Germinal center (tissue), 1 donor: ENCODE measurements around the gene RCHY1.
"Not testable (repeated sequence)": the region's sequence is repeated elsewhere in the genome, so short reads cannot be mapped to it uniquely, and the experiment has no call there.

Source experiments
- DNase-seq: peaks from one replicate; pipeline ENCODE4 v3.0.0; 2012; ENCODE audit warnings: mixed read lengths, low spot score

Gene RCHY1

DNA sequence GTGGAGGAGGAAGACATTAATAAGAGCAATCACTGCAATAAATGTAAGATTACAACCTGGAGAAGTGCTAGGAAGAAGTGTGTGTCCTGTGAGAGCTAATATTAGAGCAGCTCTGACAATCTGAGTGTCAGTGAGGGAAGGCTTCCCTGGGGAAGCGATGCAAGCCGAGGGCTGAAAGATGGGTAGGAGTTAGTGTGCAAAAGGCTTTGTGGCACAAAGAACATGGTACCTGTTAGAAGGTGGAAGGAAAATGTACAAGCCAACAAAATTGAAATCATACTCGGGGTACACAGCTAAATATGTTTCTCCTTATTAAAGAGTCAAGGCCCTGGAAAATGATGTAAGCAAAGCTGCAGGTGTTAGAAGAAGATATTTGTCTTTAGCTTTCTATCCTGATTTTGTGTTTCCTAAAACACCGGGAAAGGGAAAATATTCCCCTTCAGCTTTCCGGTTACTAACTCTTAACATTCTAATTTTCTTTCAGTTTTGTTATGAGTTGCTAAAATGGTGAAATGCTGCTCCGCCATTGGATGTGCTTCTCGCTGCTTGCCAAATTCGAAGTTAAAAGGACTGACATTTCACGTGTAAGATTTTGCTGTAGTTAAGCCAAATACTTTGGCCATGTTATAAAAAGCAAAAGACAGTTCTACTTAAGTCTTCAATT lies 878 bp upstream of the RCHY1 start:
- no peak for DNase-seq

DNA sequence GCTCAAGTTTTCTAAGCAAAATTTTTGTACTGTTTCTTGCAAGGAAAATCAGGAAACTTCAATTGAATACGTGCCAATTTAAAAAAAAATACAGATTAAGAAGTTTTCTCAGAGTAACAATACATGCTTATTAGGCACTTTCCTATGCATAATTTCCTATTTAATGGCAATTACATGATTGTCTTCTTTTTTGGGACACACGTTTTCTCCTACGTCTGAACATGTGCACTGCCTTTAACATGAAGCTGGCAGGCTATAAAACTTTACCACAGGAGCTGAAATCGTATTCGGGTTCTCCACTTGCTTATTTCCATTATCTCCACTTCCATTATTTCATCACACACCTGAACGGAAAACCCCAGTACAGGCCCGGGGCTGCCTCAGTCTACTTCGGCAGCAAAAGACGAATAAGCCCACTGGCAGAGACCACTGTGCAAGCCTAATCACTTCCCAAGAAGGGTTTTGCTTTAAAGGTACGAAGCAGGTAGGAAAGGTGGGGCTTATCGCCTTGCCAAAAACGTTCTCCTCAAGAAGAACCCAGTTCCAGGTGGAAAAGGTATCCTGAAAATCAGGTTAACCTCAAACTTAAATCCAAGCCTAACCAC lies 575 bp downstream of the RCHY1 start:
- no peak for DNase-seq

DNA sequence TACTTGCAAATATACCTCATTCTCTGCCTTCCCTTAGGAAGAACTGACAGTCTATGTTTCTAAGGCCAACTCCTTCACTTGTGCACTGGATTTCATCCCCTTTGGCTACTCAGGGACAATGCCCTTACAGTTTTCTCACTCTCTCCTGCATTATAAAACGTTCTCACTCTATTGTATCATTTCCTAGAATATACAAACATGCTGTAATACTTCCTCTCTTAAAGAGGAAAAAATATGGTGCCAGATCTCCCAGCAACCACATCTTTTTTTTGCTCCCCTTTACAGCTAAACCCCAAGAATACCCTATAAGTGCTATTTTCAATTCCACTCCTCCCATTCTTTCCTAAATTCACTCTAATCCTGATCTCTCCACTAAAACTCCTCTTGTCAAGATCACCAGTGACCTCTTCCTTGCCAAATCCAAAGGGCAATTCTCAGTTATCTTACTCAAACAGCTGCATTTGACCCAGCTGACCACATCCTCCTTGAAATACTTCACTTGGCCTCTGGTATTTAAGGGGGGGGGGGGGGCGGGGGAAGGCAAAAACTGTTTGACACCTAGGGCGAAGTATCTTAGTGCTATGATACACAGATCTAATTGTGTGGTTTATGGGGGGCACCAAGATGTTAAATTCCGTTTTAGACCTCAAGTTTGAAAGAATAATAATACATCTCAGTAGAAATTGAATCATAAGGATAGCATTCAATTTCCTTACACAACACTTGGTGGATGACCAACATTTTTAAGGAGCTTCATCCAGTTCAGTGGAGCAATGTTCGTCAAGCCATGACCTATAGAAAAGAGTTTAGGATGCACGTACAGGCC lies 1.6 kb downstream of the RCHY1 start:
- DNase-seq, result no peak

DNA sequence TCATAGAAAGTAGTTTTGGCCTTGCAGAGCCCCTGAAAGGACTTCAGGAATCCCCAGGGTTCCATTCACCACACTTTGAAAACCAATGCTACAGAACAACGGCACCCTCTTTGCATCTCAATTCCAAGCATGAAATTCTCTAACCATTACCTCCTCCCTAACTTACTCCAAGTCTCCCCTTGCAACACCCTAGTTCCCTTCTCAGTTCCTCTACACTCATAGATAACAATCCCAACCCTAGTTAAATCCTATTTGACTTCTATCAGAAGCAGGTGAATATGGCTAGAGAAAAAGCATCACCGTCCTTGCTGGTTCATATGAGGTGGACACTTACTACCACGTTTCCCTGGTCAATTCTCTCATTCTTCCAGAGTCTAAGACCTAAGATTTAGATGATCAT lies 2.4 kb downstream of the RCHY1 start:
- DNase-seq, result no peak

DNA sequence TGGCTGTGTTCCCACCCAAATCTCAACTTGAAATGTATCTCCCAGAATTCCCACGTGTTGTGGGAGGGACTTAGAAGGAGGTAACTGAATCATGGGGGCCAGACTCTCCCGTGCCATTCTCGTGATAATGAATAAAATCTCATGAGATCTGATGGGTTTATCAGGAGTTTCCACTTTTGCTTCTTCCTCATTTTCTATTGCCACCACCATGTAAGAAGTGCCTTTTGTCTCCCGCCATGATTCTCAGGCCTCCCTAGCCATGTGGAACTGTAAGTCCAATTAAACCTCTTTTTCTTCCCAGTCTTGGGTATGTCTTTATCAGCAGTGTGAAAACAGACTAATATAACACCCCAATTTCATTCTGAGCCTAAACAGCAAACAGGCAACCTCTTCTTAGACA lies 4.6 kb downstream of the RCHY1 start:
- DNase-seq, result not testable (repeated sequence)

DNA sequence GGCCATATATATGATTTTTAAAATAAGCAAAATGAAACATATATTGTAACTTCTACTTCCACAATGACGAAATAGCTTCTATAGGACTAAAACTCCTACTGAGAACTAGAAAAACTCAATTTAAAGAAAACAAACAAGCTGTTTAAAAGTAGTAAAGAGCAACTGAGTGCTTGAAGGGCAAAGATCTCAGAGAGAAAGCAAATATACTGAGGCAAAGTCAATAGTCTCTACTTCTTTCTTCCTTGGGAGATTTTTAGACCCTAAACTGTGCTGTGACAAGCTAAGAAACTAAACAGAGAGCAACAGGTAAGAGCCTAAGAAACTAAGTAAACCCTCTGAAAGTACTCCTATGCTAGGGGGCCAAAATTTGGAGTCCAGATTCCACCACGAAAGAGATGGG lies 8.6 kb downstream of the RCHY1 start:
- no peak for DNase-seq

DNA sequence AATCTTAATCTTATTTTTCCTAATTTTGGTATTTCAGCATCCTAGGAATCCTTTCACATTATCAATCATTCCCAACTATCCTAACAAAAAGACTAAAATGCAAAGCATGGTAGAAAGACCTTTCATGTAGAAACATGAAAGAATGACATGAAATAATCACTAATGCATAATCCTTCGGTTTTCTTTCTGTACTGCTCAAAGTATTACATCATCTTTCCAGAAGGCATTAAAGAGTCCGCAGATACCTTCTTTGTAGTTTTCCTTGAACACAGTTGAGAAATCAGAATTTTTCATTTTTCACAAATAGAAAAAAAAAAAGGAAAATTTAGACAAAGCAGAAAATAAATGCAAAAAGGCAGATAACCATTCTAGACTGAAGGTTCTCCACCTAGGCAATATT lies 11.5 kb downstream of the RCHY1 start:
- DNase-seq, result no peak

DNA sequence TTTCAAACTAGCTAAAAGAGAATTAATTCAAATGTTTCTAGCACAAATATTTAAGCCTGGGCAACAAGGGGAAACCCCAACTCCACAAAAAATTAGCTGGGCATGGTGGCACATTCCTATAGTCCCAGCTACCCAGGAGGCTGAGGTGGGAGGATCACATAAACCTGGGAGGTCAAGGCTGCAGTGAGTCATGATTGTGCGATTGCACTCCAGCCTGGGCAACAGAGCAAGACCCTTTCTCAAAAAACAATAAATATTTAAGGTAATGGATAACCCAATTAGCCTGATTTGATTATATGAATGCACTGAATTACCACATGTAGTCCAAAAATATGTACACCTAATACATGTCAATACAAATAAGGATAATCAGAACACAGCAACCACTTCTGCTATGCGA lies 14.3 kb downstream of the RCHY1 start:
- DNase-seq, result no peak

DNA sequence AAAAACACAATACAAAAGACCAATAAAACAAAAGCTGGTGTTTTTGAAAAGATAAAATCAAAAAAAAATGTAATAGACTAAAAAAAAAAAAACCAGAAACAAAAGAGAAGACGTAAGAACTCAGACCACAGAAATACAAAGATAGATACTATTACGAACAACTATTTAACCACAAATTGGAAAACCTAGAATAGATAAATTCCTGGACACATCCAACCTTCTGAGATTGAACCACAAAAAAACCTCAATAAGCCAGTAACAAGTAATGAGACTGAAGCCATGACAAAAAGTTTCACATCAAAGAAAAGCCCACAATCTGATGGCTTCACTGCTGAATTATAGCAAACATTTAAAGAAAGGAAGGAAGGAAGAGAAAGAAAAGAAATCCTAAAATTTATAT lies 16.2 kb downstream of the RCHY1 start:
- no peak for DNase-seq

DNA sequence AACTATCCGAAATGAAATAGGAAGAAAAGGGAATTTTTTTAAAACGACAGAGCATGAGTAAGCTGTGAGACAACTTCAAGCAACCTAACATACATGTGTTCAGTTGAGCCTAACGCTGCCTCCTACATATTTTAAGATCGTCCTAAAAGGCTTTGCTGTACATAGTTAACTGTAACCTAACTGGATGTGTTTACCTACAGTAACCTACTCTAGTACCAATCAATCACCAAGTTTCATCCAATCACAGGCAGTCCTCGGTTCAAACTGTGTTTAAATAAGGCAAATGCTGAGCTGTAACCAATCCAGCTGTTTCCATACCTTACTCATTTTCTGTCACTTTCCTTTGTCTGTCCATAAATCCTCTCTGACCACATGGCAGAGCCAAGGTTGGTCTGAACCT lies 17.1 kb downstream of the RCHY1 start:
- DNase-seq, result no peak

DNA sequence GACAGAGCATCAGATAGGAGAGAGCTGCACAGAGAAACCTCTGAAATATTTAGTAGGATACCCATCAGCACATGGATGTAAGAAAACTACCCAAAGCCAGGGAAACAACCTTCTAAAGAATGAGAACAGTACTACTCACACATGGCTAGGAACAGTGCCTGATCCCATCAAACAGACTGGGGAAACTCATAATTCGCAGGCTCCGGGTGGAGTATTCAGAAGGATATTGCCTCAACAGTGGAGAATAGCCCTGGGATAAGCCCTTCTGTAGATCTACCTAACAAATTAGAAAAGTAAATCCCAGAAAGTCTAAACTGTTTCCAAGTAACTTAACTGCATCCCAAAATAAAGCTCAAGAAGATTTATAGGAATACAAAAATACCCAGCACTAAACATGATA lies 17.8 kb downstream of the RCHY1 start:
- DNase-seq, result no peak

DNA sequence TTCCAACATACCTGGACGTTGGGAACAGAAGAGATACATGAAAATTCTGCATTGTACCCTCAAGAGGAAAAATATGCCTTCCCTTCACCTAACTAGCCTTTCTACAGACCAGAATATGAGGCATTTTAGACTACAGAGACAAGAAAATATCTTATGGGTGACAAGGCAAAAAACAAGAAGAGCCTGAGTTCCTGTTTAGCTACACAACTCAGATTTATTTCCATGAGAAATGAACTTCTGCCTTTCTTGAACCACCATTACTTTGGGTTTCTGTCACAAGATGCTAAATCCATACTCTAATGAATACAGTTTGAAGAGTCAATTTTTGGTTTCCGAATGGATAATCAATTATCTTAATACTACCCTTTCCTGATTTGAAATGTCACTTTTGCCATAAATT lies 18.7 kb downstream of the RCHY1 start:
- DNase-seq, result no peak

DNA sequence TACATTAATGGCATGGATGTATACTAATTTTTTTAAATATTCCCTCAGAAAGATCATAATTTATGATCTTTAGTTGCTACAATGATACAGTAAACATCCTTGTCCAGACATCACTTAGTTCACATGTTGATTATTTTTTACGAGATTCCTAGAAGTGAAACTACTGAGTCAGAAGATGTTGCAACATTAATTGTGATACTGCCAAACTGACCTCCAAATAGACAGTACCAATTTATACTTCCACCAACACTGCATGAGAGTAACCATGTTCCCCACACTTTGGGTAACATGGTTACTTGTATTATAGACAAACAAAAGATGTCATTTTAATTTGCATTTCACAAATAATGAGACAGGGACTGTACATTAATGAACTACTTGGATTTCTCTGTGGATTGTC lies 19.6 kb downstream of the RCHY1 start:
- DNase-seq, result no peak

DNA sequence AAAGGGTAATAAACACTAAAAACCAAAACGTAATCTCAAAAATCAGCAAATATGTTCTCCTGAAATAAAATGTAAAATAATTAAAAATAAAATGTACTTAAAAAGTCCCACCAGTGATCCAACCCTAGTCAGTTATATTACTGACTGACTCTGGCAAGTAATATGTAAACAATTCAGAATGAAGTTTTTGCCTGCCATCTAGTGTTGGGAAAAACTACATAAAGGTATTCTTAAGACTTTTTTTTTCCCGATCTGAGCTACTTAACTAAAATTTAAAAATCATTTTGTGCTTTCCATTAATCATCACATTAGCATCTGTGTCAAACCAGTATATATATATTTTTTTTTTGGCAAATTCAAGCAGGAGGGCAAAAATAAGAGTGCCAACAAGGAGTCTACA lies 24.0 kb downstream of the RCHY1 start:
- no peak for DNase-seq

DNA sequence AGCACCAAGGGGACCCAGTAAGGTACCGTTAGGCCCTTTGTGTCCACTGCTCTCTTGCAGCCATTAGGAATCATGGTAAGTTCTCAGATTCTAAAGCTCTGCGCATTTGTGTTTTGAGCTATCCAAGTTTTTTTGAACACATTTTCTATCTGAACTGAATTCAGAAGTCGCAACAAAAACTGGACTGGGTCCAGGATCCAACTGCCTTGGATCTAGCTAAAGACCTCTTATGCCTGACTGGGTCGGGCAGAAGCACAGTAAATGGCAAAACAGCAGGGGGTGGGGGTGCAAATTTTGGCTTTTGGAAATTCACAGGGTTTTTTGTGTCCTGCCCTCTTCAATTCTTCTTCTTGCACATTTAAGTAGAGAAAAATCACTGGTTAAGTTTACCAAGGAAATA lies 30.0 kb downstream of the RCHY1 start:
- DNase-seq, result no peak

DNA sequence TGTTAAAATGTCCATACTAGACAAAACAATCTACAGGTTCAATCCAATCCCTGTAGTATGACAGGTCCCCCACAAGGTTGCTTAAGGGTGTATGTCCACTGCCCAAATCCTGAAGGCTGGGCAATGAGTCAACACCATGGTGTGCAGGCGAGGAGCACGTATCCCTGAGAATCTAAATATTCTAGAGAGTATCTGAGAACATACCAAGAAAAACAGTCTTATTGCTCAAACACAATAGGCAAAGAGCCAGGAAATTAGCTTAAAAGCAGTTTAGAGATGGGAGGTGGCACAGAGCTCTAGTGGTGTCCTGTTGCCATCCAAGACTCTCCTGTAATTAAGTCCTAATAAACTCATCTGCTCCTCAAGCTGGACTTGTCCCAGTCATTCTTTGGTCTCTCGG lies 37.0 kb downstream of the RCHY1 start:
- DNase-seq, result no peak

DNA sequence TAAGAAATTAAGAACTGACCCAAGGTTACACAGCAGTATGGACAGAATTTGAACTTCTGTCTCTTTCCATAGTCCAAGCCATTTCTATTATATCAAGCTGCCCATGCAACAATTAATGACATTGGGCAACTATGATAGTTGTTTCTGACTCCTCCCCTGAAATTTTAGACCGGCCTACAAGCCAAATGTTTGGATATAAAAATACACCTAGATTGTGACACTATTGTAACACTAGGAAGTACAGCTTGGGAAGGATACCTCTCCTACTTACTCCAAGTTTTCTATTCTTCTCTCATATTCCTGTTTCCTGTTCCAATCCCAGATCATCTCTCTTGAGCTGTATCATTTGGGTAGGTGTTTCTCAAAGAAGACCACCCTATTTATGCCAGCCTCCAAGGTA lies 43.5 kb downstream of the RCHY1 start:
- DNase-seq, result no peak

DNA sequence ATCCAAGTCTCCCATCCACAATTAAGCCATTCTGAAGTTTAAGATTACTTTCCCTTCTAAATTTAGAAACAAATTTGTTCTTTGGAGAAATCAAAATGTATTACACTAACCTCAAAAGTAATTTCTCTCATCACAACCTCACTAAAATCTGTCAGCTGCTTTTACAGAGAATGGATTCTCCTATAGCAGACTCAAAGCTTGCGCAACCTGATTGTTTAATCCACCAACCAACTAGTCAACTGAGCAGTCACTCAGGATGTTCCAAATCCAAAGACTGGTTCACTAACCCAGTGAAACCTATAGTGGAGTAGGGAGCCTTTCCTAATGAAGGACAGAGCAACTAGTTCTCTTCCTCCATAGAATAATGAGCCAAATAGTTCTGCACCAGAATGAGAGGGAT lies 44.3 kb downstream of the RCHY1 start:
- DNase-seq, result no peak

DNA sequence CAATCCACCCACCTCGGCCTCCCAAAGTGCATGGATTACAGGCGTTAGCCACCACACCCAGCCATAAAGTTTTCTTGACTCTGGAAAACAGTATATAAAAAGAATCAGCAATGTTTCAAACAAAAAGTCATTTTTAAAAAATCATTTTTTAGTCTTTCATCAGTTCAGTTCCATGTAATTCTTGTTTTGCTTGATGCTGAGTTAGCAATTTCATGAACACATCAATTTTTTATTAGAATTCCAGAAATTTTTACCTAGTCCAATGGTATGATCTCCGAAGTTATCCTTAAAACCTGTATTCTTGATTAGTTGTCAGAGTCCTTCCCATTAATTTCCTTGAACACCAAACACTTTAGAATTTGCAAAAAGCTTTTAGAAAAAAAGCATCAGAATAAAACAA lies 56.8 kb downstream of the RCHY1 start:
- DNase-seq, result no peak

DNA sequence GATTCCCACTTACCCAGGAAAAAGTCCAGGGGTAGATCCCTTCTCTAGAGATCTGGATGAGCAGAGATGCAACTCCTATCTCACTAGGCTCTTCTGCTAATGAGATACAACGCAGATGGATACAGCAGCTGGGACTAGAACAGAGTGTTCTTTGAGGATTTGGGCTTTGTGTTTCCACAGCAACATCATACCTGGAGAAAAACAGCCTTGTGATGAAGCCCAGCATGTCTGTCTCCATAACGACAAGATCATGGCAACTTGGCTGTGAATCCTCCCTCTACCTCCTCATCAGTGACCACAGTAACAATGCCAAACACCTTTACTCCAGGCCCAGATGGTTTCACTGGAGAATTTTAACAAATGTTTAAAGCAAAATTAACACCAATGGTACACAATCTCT lies 80.1 kb downstream of the RCHY1 start:
- DNase-seq, result no peak

DNA sequence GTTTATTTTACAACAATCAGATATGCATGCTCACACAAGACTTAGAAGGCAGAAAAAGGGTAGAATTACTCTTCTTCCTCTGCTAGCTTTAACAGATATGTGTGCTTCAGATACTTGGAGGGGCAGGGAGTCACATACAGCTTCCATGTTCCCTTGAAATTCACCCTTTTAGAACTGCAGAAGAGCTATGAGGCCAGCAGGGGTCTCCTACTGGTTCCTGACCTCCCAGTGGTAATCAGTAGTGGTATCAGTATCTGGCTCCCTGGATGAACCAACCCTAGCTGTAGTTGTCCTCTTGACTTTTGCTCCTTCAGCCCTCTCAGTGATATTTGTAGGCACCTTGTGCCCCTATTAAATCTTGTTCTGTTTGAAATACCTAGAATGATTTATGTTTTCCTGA lies 81.5 kb downstream of the RCHY1 start:
- peak; percentile 8 for DNase-seq

DNA sequence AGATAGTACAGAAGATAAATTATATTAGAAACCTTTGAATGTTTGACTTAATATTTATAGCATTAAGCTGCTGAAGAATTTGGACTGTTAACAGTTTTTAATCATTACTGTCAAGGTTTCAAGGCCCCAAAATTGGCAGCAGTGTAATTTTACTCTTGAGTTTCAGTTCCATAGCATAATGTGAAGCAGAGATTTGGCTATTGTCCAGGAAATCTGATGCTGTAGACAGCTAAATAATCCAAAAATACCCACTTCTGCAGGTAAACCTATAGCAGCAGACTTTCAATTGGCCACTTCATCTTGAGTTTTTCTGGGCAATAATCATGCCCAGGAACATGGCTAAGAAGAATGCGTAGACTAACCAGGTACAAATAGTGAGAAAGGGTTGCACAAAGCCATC lies 85.0 kb downstream of the RCHY1 start:
- no peak for DNase-seq
